ENCODE results near the gene PROCR.
"Not testable (repeated sequence)": the region's sequence is repeated elsewhere in the genome, so short reads cannot be mapped to it uniquely, and the experiment has no call there.

PROCR gene

DNA sequence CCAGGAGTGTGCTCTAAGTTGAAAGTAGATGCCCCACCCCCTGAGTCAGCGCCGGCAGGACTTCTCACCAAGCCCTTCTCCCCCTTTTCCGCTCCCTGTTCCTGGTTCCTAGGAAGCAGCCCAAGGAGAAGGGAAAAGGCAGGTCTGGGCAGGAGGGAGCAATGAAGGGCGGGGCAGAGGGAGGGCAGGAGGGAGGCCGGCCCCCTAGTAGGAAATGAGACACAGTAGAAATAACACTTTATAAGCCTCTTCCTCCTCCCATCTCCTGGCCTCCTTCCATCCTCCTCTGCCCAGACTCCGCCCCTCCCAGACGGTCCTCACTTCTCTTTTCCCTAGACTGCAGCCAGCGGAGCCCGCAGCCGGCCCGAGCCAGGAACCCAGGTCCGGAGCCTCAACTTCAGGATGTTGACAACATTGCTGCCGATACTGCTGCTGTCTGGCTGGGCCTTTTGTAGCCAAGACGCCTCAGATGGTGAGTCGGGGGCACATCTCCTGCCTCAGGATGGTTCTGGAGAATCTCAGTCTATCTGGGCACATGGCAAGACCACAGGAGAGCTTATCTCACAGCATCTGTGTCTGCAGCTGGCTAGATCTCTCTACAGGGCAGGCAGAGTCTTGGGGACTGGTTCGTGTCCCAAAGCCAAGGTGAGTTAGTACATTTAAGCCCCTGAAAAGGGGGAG lies at the start of gene PROCR:
PROCR (plus strand) TSS at position 320 of the 681 bp plus-strand sequence; CDS start at position 403, 83 bp downstream.
- DNase-seq (ENCODE audit: low read depth in 2 of 2) = no peak

DNA sequence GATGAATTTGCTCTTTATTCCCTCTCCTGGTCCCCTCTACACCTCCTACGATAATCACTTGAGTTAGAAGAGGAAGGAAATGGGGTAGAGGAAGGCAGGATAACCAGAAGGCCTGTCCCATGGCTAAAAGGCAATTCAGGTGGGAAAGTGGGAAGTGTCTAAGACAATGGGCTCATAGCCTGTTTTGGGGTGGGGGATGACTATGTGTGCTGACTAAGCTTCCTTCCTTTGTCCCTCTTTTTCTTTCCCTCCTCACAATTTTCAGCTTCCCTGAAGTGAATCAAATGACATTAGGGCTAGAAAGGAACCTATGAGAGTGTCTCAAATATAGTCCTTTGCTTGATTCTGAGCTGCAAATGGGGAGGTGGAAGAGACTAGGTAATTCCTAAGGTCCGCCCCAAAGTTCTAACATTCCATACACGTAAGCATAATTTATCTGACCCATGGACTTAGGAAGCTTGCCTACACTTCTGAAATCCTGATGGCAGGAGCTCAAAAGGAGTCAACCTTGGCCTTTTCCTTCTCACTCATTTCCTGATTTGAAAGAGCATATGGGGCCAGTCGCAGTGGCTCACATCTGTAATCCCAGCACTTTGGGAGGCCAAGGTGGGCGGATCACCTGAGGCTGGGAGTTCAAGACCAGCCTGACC lies 49.0 kb upstream of the PROCR start:
- no peak for DNase-seq (ENCODE audit: low read depth in 2 of 2)

DNA sequence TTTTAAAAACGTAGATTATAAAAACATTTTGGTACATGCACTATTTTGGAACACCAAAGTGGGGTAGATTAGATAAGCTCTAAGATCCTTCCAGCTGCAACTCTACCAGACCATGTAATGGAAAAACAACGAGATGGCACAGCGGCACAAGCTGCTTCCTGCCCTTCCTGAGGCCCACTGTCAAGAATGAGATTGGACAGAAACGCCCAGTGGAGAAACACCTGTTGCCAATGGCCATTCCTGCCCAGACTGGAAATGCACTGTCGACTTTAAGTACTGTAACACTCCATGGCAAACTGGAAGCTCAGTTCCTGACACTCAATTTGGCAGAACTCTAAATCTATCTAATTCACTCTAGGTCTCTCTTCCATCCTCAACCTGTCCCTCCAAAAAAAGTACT lies 46.1 kb upstream of the PROCR start:
- no peak for DNase-seq (ENCODE audit: low read depth in 2 of 2)

DNA sequence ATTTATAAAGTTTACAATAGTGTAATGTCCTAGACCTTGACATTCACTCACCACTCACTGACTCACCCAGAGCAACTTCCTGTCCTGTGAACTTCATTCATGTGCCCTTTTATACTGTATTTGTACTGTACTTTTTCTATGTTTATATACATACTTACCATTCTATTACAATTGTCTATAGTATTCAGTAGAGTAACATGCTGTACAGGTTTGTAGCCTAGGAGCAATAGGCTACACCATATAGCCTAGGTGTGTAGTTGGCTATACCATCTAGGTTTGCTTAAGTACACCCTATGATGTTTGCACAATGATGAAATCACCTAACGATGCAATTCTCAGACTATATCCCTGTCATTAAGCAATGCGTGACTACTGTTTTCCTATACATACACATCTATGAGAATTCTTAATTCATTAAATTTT lies 42.2 kb upstream of the PROCR start:
- no peak for DNase-seq (ENCODE audit: low read depth in 2 of 2)

DNA sequence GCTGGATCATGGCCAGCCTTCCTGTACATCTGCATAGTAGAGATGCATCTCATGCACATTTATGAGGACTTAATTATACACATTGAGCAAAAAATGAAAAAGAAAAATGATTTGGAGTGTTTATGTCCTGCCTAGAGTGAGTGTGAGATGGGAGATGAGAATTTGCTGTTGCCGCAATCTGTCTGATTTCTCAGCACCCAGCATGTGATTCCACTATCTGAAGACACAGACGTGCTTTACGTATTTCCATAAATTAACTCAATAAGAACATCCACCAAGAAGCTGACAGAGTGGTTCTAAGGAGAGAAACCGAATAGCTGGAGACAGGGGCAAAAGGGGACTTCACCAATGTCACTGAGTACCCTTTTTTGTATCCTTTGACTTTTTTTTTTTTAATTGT lies 39.9 kb upstream of the PROCR start:
- no peak for DNase-seq (ENCODE audit: low read depth in 2 of 2)

DNA sequence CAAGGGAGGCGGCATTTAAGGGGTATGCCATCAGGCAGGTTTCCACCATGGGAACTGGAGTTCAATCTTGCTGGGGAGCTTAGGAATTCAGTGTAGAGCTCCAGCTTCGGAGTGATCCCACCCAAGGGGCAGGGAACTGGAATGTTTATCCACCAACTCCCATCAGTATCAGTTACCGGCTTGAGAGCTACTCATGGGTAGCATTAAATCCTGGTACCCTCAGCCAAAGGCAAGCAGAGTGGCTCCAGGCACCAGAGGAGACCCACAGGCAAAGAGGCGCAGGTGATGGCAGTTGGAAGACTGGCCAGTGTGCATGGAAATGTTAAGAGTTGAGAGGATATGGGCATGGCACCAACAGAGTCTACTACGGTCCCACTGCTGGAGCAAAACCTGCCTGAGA lies 38.8 kb upstream of the PROCR start:
- DNase-seq (ENCODE audit: low read depth in 2 of 2) = no peak

DNA sequence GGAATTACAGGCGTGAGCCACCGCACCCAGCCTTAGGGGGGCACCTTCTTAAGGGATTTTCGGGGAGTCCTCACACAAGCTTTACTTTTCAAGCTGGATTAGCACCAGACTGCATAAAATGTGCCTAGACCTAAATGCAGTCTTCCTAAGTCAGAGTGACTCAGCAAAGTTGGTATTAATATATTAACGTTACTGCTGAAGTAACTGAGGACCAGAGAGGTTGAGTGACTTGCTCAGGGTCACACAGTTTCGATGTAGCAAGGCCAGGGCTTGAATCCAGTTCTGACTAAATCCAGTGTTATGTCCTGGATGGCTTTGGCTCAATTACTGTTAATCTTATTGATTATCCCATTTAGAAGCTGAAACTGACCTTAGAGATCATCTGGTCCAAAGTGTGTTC lies 38.1 kb upstream of the PROCR start:
- no peak for DNase-seq (ENCODE audit: low read depth in 2 of 2)

DNA sequence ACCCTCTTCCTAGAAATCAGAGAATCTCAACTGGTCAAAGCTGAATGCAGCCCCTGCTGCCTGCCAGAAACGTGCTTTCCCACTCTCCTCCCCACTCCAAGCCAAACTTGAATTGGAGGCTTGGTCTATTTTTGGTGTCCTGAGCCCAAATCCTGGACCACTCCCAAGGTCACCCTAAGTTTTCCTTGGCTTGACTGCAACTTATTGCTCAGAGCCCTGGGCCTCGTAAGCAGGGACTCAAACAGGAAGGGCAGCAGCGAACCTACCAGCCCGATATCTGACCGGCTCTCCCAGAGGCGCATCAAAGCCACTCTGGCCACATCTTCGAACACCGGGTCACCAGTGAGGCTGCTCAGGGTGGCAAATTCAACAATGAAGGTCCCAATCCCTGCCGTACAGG lies 37.4 kb upstream of the PROCR start:
- no peak for DNase-seq (ENCODE audit: low read depth in 2 of 2)

DNA sequence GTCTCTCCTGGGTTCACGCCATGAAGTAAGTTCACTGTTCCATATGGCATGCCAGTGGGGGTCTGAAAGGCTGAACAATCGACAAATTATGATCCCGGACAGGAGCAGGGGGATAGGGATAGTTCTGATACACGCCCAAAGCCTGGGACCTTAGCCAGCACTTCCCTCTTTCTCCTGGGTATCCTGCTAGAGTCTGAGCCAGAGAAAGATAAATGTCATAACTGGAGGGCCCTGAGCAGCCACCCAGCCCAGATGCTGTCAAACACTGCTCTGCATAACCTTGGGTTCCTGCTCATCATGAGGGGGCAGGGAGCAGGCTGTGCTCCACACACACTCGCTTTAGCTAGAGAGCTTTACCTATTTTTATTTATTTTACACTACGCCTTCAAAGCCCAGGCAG lies 37.0 kb upstream of the PROCR start:
- DNase-seq (ENCODE audit: low read depth in 2 of 2) = no peak

DNA sequence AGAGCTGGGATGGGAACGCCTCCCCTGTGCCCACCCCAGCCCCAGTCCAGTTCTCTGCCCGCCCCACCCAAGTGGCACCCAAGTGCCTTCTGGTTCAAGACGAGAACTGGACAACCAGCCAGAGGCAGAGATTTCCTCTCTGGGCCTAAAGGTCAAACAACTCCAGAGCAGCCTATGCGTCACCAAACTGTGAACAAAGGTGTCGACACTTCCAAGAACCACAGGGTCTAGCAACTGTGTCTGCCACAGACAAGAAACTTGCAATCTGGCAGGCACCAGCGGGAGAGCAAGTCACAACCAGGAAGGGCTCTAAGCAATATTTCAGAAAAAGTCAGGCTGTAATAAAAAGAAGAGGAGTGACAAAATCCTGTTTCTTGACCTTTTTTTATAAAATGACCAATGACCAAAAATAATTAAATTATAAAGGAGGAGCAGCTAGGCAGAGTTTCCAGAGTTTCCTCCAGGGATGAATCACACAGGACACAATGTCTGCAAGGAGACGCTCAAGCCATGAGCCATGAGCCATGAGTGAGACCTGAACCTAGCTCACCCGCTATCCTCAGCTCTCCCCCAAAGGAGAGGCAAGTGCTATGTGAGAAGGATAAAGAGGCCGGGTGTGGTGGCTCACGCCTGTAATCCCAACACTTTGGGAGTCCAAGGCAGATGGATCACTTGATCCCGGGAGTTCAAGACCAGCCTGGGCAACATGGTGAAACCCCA lies 35.8 kb upstream of the PROCR start:
- DNase-seq (ENCODE audit: low read depth in 2 of 2) = no peak

DNA sequence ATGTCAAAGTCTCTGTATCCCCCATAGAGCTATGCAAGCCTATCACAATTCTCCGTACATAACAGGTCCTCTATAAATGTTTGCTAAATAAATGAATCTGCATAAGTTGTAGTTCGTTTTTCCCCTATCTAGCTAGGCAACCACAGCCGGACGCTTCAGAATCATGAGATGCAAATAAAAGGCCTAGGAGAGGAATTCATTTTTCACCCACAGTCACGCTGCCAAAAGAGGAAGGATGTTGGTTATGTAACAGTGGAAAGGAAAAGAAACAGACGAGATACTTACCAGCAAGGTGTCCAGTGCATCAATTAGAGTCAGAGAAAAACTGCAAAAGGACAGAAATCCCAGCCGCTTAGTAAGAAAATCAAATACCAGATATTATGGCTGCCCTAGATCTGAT lies 27.2 kb upstream of the PROCR start:
- no peak for DNase-seq (ENCODE audit: low read depth in 2 of 2)

DNA sequence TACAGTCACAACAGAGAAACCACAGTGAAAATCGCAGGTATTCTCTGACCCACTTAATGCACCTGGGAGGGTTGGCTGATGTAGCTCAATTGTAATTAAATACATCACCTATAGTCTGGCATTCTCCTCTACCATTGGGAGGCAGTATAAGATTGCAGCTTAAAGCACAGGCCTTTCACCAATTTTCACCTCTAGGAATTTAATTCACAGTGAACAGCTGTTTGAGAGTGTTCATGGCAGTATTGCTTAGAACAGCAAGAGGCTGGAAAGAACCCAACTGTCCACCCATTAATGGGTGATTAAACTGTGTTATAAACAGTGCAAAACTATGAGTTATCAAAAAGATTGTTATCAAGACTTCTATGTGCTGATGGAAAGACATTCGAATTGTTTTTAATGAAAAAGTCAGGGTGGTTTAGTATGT lies 26.7 kb upstream of the PROCR start:
- DNase-seq (ENCODE audit: low read depth in 2 of 2) = no peak

DNA sequence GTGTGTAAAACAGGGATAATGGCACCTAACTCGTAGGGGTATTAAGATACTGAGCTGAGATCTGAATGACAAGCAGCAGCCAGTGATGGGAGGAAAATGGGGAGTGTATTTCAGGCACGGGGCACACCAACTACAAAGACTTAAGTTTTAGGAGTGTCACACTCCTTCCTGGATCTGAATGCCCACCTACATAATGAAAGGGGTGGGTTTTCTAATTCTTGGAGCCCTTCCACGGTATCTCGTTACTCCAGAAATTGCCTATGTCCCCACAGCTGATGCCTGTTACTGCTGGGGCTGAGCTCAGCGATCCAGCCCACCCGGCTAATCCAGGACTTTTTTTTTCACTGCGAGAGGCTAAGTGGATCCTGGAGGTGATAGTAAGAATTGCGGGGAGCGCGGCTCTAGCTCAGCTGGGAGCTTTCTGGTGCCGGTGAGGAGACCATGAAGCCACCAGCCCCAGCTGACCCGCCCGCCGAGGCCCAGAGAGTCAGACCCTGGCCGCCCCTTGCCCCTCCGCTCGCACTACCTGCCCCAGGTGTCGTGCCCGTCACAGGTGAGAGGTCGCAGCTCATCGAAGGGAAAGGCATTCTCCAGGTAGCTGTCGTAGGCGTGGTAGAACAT lies 25.5 kb upstream of the PROCR start:
- peak in 1 of 2 donors; percentile 5 for DNase-seq (ENCODE audit: low read depth in 2 of 2)

DNA sequence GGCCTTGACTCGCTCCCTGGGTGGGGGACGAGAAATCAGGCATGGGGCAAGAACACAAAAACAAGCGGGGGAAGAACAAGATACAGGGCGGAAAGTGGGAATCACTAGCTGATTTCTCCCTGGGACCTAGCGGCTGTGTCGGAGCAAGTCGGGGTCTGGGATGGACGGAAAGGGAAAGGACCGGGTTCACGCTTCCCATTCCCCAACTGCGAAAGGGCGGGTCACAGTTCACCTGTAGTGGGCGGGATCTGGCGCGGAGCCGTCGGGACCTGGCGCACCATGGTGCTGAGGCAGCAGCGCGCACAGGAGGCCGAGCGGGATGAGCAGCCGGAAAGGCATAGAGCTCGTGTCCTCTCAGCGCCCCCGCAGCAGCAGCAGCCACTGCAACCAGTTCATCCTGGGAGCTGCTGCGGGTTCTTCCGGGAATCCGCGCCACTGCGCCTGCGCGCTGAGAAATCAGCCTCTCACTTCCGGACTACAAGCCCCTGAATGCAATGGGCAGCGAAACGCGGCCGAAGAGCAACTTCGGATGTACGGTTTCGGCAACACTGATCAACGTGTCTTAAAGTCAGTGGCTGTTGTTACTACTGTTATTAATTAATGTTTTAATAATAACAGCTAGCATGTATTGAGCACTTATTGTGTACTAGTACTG lies 24.8 kb upstream of the PROCR start, which contains the start of gene EDEM2:
EDEM2 (minus strand) TSS at position 417 of the 655 bp plus-strand sequence; CDS start at position 339, 78 bp downstream.
- peak; percentile 88 to 89 for DNase-seq (ENCODE audit: low read depth in 2 of 2)

DNA sequence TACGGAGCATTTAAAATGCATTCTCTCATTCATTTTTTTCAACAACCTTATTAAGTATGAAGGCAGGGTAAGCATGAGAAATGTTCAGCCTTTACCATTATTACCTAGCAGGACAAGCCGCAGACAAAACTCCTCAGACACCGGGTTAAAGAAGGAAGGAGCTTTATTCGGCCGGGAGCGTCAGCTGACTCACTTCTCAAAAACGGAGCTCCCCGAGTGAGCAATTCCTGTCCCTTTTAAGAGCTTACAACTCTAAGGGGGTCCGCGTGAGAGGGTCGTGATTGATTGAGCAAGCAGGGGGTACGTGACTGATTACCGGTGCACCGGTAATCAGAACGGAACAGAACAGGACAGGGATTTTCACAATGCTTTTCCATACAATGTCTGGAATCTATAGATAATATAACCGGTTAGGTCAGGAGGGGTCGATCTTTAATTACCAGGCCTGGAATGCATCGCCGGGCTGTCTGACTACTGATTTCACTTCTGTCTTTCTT lies 24.2 kb upstream of the PROCR start:
- not testable (repeated sequence) for DNase-seq (ENCODE audit: low read depth in 2 of 2)

DNA sequence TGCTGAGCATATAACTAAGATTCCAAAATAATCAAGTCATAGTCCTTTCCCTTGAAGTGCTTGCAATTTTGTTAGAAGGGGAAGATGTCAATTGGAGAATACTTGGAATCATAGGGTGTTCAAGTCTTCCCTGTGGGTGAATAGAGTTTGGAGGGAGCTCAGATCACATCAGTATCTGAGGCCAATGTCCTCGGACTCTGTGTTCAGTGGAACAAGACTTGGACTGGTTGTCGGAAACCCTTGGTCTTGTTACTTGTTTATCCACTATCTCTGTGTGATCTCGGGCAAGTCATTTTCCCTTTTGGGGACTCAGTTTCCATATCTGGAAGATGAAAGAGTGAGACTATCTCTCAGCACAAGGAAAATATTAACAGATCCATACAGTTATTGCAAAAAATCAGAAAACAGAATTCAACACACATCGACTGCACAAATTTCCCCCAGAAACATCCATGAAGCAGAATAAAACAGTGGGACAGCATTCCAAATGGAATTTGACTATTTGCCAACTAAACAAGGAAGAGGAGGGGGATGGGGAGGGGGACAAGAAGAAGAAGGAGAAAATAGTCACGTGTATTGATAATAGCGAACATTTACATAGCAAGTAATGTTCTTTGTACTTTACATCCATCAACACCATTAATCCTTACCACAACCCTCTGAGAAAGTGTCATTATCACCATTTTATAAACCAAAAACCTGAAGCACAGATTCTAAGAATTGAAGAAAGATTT lies 20.9 kb upstream of the PROCR start:
- DNase-seq (ENCODE audit: low read depth in 2 of 2) = no peak

DNA sequence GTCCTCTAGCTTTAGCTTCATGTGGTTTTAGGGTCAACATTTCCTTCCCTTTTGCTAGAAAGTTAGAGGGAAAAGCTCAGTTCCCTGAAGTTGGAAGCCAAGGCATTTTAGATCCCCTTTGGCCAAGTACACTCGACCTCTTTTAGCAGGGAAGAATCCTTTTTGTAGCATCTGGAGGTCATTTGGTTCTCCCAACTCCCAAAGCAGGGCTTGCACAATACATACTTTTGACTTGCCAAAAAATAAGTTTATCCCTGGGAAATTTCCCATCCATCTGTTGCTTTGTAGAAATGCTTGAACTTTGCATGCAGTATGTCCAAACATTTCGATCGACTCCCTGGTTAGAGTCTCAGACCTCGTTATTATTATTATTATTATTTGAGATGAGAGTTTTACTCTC lies 20.1 kb upstream of the PROCR start:
- no peak for DNase-seq (ENCODE audit: low read depth in 2 of 2)

DNA sequence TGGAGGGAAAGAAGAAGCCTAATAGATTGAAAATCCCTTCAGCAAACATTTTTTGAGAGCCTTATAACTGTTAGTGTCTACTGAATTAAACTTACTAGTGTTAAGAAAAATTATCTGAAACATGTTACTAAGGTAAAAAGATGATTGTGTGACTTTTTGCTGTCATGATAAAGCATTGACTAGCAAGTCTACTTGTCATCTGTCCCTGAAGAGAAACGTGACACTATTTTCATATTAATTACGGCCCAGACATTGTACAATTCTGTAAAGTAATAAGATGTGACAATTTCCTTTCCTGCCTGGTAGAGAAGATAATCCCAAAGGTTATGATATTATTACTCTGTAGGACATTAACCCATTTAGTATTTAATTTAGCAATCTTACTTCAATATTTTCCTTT lies 15.9 kb upstream of the PROCR start:
- DNase-seq (ENCODE audit: low read depth in 2 of 2) = no peak

DNA sequence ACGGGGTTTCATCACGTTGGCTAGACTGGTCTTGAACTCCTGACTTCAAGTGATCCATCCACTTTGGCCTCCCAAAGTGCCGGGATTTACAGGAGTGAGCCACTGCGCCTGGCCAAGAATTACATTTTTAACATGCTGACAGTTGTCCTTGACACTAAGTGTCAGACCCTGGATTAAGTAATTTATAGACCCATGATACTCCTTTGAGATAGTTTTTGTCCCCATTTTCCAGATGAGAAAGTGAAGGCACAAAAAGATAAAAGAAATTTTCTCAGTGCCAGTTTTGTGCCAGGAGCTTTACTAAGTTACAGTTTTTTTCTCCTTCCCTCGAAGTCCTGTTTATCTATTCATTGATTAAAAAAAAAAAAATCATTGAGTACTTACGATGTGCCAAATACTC lies 14.9 kb upstream of the PROCR start:
- DNase-seq (ENCODE audit: low read depth in 2 of 2) = no peak

DNA sequence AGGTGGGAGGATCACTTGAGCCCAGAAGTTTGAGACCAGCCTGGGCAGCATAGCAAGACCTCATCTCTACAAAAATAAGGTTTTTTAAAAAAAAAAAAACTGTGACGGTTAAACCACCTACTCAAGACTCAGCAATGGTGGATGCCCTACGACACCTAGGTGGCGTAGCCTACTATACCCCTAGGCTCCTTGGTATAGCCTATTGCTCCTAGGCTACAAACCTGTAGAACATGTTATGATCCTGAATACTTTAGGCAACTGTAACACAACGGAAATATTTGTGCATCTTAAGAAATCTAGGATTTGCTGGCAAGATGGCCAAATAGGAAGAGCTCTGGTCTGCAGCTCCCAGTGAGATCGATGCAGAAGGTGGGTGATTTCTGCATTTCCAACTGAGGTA lies 11.5 kb upstream of the PROCR start:
- not testable (repeated sequence) for DNase-seq (ENCODE audit: low read depth in 2 of 2)

DNA sequence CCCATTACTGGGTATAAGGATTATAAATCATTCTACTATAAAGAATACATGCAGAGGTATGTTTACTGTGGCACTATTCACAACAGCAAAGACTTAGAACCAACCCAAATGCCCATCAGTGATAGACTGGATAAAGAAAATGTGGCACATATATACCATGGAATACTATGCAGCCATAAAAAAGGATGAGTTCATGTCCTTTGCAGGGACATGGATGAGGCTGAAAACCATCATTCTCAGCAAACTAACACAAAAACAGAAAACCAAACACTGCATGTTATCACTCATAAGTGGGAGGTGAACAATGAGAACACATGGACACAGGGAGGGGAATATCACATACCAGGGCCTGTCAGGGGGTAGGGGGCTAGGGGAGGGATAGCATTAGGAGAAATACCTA lies 7.3 kb upstream of the PROCR start:
- not testable (repeated sequence) for DNase-seq (ENCODE audit: low read depth in 2 of 2)

Data from stimulated activated CD4-positive, alpha-beta T cell treated with anti-CD3 and anti-CD28 coated beads, Interleukin-1b, Interleukin-23, amount 100 ng/mL, for 4 hours (primary cell).